ENCODE results near the gene FUNDC2.
A peak's percentile ranks its signal among the peaks of the same experiment; 100 is the strongest.
"Not testable (repeated sequence)": the region's sequence is repeated elsewhere in the genome, so short reads cannot be mapped to it uniquely, and the experiment has no call there.

The FUNDC2 gene, protein sequence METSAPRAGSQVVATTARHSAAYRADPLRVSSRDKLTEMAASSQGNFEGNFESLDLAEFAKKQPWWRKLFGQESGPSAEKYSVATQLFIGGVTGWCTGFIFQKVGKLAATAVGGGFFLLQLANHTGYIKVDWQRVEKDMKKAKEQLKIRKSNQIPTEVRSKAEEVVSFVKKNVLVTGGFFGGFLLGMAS

DNA sequence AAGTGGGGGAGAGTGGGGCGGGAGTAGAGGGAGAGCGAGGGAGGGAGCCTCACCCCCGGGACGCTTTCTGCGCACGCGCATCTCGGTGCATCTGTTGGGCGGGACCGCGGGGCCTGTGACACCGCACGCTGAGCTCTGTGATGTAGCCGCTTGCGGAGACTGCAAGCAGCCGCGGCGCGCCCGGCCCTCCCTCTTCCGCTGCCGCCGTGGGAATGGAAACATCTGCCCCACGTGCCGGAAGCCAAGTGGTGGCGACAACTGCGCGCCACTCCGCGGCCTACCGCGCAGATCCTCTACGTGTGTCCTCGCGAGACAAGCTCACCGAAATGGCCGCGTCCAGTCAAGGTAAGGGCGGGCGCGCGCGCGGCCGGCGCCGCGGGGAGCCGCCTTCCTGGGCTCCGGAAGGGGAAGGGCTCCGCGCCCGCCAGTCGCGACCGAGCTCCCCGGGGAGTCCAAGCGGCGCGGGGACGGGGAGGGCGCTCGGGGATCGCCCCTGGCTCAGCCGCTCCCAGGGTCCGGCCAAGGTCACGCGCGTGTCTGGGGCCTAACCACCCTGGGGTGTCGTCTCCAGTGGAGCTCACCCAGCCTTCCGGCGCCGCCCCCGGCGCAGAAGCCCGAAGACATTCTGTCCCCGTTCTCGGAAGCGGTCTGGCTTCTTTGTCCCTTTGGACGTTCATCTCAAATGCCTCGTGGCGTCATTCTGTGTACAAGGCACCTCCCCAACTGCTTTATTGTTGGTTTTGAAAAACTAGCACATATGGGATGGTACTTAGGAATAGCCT, at the start of gene FUNDC2:
Gene FUNDC2 (plus strand): TSS at position 118 of the 782 bp plus-strand sequence. CDS start 95 bp downstream, at position 213.
- DNase-seq, result peak; percentile 92

DNA sequence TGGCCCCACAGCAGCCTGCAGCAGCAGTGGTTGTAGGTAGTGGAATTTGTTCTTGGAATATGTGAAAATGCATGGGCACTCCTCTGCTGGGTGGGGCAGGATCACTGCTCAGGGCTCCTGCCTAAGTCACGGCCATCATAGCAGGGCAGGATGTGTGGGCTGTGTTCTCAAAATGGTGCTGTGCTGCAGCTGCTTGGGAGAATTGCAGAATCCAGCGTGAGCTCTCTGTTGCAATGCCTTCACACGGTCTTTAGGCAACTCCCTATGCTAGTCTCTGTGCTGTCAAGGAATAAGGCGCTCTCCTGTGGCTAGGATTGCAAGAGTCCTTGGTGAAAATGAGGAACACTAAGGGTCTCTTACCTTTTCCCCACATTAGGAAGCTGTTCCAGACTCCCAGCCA, 47.0 kb upstream of the FUNDC2 start:
- no peak for DNase-seq

GRCh38 chrX:154980330-154981115, 46.1 kb upstream of the FUNDC2 start:
- peak; percentile 89 for DNase-seq

DNA sequence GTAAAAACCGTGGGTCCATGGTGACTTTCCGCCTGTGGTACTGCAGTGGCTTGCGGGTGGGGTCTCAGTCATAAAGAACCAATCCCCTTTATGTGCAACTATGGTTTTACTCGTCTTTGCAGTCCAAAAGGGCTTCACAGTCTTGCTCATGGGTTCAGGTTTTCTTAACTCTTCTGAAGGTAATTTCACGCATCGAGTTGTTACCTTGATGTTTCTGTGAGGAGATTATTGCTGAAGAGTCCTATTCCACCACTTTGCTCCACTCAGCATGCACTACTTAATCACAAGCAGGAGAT, 45.6 kb upstream of the FUNDC2 start:
- no peak for DNase-seq

DNA sequence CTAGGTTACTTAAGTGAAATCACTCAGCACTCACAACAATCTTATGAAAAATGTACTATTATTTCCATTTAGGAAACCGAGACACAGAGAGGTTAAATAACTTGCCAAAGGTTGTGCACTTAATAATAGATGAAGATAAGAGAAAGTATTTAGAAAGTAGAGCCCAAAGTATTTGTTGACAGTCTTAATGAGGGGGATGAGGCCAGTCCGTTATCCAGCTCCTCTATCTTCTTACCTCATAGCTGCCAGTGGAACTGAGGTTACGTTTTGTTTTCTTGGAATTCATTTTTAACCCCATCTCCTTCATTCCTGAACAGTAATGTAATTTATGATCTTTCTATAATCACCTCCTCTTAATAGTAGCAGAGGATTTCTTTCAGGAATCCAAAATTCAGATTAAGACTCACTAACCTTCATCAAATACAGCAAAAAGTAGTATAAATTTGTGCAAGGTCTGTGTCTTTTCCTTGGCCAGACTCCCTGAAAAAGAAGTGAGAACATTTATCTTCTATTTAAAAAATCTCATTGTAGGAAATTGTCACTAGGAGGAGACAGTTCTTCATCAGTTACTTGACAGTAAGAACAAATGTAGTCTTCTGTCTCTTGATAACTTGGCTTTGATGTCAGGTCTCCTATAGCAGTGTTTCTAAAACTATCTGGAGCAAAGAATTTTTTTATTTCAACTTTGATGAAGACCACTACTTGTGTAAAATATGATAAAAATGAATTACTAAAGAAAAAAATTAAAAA, 39.6 kb upstream of the FUNDC2 start:
- no peak for DNase-seq

DNA sequence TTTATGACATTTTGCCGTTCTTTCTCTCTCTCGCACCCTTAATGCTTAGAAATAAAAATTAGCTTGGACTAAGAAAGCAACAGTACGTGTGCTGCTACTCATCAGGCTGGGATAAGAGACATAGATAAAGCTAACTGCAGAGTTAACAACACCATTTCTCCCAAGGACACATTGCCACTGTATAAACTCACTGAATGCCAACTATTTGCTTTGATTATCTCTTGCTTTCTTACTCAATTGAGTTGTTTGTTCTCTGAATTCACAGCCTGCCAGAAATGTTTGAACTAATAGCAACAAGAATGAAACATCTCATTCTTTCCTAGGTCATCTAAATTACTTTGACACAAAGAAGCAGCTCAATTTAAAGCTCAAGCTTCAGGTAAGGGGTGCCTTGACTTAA, 38.7 kb upstream of the FUNDC2 start:
- no peak for DNase-seq

GRCh38 chrX:154988719-154989118, 37.9 kb upstream of the FUNDC2 start:
- DNase-seq, result no peak

DNA sequence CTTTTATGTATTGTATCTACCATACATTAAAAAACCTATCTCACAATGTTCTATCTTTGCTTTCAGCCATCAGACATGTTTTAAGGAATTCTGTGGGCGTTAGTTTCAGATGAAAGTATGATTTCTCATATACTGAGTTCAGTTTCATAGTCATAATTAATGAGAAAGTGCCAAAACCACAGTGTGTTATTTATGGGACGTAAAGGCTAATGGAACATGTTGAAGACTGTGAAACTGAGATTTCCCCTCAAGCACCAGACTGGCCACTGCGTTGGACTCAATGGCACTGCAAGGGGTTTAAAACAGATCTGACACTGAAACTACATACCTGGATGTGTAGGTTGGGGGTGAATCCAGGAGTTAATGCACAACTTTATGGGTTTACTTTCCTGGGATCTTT, 36.1 kb upstream of the FUNDC2 start:
- DNase-seq, result no peak

- no peak for DNase-seq
Measured at GRCh38 chrX:154991039-154991438, 35.6 kb upstream of the FUNDC2 start.

GRCh38 chrX:154991476-154991875, 35.2 kb upstream of the FUNDC2 start:
- DNase-seq, result no peak

DNA sequence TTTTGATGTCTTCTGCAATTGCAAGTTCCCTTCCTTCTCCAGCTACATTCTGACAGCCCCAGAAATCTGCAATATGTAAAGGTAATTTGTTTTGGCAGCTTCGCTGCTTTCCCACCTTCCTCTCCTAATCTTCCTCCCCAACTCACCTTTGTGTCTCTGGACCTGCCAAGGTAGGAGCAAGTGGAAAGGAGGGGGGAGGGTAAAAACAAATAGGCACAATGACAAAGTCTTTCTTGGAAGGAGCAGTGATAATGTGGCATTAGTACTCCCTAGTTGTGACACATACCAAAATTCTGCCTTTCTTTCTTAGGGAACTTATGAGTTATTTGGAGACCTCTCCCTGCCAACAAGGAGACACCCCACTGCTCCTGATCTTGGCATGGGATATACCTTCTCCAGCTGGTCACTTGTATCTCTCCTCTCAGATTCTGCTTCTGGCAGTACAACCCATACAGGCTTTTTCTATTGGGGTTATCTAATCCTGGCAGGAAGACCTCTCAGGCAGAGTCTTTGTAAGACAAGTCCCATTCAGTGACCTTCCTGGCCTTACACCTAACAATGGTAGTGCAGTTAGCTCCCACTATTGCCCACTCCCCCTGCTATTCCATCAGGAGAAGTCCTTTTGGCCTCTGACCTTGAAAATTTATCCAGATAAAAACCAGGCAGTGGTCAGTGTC, 28.3 kb upstream of the FUNDC2 start:
- no peak for DNase-seq

GRCh38 chrX:155000841-155001240, 25.8 kb upstream of the FUNDC2 start:
- no peak for DNase-seq

DNA sequence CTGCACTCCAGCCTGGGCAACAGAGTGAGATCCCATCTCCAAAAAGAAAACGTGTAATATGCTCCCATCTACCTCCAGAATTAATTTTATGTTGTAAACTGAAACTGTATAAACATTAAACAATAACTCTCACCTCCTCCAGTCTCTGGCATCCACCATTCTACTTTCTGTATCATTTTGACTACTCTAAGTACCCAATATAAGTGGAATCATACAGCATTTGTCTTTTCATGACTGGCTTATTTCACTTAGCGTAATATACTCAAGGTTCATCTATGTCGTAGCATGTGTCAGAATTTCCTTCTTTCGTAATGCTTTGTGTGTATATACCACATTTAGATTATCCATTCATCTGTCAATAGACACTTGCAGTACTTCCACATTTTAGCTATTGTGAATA, 24.8 kb upstream of the FUNDC2 start:
- DNase-seq, result no peak

DNA sequence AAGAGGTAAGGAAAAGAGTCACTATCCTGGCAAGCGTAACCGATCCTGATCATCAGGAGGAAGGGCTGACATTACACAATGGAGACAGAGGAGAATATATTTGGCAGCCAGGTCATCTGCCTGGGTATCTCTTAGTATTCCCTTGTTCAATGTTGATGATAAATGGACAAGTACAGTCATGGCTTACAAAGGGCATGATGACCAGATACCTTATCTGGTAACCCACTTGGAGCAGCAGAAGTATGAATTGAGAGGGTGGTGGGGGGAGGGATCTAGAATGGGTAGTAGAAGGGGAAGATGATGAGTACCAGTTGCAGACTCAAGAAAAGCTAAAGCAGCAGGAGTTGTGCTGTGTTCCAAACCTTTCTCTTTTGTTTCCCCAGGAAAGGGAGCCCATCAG, 21.5 kb upstream of the FUNDC2 start:
- no peak for DNase-seq

GRCh38 chrX:155006379-155006778, 20.3 kb upstream of the FUNDC2 start:
- not testable (repeated sequence) for DNase-seq

DNA sequence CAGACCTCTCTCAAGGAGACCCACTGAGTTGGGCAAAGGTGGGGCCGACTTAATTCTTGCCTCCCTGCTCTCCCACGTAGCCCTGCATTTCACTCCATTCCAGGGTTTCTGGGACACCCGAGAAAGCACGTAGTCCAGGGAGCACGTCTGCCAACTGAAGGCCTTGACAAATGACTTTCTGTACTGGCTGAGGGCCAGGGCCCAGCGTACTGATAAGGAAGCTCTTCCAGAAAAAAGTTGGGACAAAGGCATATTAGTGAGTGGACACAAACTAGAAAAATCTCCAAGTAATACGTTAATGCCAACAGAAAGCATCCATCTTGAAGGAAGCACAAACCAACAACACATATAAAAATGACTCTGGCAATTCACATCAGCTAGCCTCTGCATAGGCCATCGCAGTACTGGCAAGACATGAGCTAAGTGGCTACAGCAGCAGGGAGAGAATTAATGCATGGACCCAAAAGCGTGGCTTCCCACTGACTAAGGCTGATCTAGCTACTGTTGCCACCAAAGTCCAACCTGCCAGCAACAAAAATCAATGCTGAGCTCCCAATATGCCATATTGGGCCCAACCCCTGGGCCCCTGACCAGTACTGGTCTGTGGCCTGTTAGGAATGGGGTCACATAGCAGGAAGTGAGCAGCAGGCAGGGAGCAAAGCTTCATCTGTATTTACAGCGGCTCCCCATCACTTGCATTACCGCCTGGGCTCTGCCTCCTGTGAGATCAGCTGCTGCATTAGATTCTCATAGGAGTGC, 19.6 kb upstream of the FUNDC2 start:
- DNase-seq, result not testable (repeated sequence)

GRCh38 chrX:155008578-155008977, 18.1 kb upstream of the FUNDC2 start:
- not testable (repeated sequence) for DNase-seq

DNA sequence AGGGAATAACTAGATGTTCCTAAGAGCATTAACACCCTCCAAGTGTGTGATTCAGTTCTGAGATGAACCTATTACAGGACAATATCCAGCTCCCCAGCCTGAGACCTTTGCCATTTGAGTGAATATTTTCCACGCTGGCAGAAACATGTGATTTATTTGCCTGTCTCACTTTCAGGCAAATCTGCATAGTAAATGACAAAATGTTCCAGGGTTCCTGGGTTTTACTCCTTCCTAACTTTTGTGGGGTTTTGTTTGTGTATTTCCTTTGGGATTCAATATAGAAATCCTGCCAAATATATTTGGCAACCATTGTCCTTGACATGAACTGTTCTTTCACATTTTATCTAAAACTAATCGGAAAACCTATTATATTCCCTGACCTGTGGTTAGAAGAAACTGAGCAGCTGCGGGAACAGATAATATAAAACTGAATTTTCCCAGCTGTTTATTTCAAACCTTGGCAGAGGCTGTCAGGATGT, 16.6 kb upstream of the FUNDC2 start:
- DNase-seq, result no peak

DNA sequence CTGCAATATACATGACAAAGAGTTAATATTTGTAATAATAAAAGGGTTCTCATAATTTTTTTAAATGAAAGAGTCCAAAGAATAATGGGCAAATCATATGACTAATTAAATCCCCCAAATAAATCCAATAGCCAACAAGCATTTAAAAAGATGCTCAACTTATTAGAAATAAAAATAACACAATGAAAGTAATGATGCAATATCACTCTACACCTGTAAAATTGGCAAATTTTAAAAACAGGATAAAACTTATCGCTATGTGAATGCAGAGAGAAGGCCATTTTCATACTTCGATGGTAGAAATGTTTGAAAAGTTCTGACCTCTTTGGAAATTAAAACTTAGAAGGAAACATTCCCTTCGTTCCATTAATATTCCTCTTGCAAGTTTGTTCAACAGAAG, 6.1 kb upstream of the FUNDC2 start:
- DNase-seq, result no peak

- no peak for DNase-seq
Measured at GRCh38 chrX:155022585-155022984, 4.1 kb upstream of the FUNDC2 start, which contains the start of gene F8. Gene F8, minus strand, starts transcription at chrX:155022723. Its CDS starts 171 bp downstream, at chrX:155022552.
